ENCODE data around the gene GPR62.

Gene GPR62

GRCh38 chr3:51929420-51930003 is 25.7 kb upstream of the GPR62 start:
- TF ChIP-seq CTCF (IDR thresholded peaks at IDR 0.05; ENCODE audit: low read depth, low read length) = no peak
- DNase-seq (ENCODE audit: extremely low read depth, low read depth) = no peak

DNA sequence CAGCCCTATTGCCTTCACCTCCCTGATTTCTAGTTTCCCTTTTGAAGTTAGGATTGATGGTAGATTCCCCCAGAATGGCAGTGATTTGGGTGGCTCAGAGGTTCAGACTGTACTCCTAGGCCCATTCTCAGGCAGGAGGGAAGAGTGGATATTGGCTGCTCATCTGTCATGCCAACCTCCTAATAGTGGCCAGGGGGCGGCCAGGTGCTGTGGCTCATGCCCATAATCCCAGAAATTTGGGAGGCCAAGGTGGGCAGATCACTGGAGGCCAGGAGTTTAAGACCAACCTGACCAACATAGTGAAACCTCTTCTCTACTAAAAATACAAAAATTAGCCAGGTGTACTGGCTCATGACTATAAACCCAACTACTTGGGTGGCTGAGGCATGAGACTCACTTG is 24.7 kb upstream of the GPR62 start:
- no peak for DNase-seq (ENCODE audit: extremely low read depth, low read depth)
- no peak for TF ChIP-seq CTCF (IDR thresholded peaks at IDR 0.05; ENCODE audit: low read depth, low read length)

GRCh38 chr3:51931756-51932155 is 23.4 kb upstream of the GPR62 start:
- TF ChIP-seq CTCF (IDR thresholded peaks at IDR 0.05; ENCODE audit: low read depth, low read length) = no peak
- DNase-seq (ENCODE audit: extremely low read depth, low read depth) = no peak

DNA sequence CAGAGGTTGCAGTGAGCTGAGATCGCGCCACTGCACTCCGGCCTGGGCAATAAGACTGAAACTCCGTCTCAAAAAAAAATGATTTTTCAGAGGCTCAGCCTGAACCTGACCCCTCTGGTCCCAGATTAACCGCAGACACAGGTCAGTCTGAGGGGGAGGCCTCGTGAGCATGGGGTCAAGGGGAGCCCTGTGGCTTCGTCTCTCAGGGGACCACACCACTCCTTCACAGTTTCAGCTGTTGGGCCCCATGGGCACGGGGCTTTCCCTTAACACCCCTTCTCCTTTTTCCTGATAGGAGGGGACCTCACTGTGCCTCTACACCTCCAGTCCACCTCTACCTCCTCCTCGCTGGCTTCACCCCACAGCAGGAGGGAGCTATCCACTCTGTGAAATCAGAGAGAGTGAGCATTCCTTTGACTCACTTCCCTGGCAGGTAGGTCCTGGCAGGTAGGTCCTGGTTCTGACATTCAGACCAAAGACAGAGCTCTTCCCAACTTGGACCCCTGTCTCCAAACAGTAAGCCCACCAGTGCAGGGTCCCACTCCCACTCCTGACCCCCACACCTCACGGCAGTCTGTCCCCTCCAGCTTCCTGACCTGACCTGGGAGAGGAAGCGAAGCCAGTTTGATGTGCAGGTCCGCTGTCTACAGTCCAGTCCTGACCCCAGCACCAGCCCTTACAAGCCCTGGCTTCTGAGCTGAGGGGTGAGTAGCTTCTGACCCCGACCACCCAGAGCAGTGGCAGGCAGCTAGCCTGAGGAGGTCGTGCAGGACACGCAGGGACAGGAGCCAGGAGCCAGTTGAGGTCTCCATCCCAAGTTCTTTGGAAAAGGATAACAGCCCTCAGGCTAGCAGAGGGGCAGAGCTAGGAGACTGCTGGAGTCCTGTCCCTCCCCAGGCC is 22.5 kb upstream of the GPR62 start:
- no peak for DNase-seq (ENCODE audit: extremely low read depth, low read depth)
- no peak for TF ChIP-seq CTCF (IDR thresholded peaks at IDR 0.05; ENCODE audit: low read depth, low read length)

- DNase-seq (ENCODE audit: extremely low read depth, low read depth) = no peak
- no peak for TF ChIP-seq CTCF (IDR thresholded peaks at IDR 0.05; ENCODE audit: low read depth, low read length)
Measured at GRCh38 chr3:51933471-51934138, 21.6 kb upstream of the GPR62 start.

GRCh38 chr3:51934139-51934850 is 20.9 kb upstream of the GPR62 start:
- DNase-seq (ENCODE audit: extremely low read depth, low read depth) = no peak
- no peak for TF ChIP-seq CTCF (IDR thresholded peaks at IDR 0.05; ENCODE audit: low read depth, low read length)

Measured in AG09319 (cell line).